ENCODE results near the gene DDX51.

The DDX51 gene

GRCh38 chr12:132168311-132169031, 24.4 kb upstream of the DDX51 start:
- H3K79me2 ChIP-seq (ENCODE audit: insufficient read depth, low read length): no peaks in the 10 kb centered on the region
- H3K4me1 ChIP-seq (ENCODE audit: insufficient read depth, low read length, poor library complexity, severe bottlenecking): peaks cover 28% of the 10 kb centered on the region
- no peak overlapping the region for H2AFZ ChIP-seq (ENCODE audit: low read length)
- H3K4me2 ChIP-seq (ENCODE audit: low read depth, low read length, poor library complexity, severe bottlenecking): peak overlapping the region; percentile 56
- TF ChIP-seq CTCF (conservative IDR thresholded peaks at IDR 0.05; ENCODE audit: low read length) (no peak), EZH2phosphoT487 (IDR thresholded peaks at IDR 0.05; ENCODE audit: borderline replicate concordance) (no peak)
- peaks cover 3% of the 10 kb centered on the region; the same call in 1 of the 2 replicates for H3F3A ChIP-seq (ENCODE audit: low read depth)
- no peaks in the 10 kb centered on the region for H3K36me3 ChIP-seq (ENCODE audit: insufficient read depth, low read length)
- no peaks in the 10 kb centered on the region for H3K9me2 ChIP-seq (replicated peaks; ENCODE audit: low read depth, low read length)
- no peaks in the 10 kb centered on the region for H3K9me3 ChIP-seq (ENCODE audit: insufficient read depth, low read depth, low read length)
- no peak overlapping the region for H3K9ac ChIP-seq (ENCODE audit: low read depth, low read length, poor library complexity, severe bottlenecking)
- no peaks in the 10 kb centered on the region for H4K20me1 ChIP-seq (ENCODE audit: insufficient read depth, low read length, poor library complexity, severe bottlenecking)
- no peaks in the 10 kb centered on the region for H3K27me3 ChIP-seq (ENCODE audit: insufficient read depth, low read length, poor library complexity, severe bottlenecking)
- no peak overlapping the region for H3K4me3 ChIP-seq (ENCODE audit: low read length, poor library complexity, severe bottlenecking)

DNA sequence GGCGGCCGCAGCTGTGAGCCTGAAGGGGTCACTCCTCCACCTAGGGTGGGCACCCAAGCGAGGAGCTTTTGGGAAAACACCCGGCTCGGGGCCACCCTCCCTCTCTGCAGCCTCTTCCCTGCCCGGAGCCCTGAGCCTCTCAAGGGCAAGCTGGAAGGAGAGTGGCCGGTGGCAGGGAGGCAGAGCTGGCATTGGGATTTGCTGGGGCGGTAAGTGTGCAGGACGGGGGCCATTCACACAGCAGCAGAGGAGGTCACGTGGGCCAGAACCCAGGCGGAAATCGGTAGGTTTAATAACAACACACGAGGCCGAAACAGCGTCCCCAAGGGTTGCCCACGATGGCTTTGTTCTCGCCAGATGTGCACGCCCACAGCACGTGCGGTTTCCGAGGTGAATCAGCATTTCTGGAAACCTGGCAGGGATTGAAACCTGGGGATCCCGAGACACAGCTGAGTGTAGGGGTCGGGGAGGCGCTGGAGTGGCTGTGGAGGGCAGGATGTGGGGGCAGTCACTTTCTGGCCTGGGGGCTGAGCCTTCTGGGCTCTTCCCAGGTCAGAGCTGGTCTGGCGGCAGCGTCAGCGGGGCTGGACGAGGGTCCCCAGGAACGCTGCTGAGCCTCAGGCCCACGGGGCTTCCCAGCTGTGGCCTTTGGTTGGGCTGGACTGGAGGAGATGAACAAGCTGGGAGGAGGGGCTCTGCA, 23.6 kb upstream of the DDX51 start:
- Histone ChIP-seq H3K36me3 (ENCODE audit: insufficient read depth, low read length) (no peaks in the 10 kb centered on the region), H3K4me1 (ENCODE audit: insufficient read depth, low read length, poor library complexity, severe bottlenecking) (peaks cover 28% of the 10 kb centered on the region), H3F3A (ENCODE audit: low read depth) (peaks cover 3% of the 10 kb centered on the region; the same call in 1 of the 2 replicates), H3K79me2 (ENCODE audit: insufficient read depth, low read length) (no peaks in the 10 kb centered on the region), H3K9me3 (ENCODE audit: insufficient read depth, low read depth, low read length) (no peaks in the 10 kb centered on the region), H3K4me2 (ENCODE audit: low read depth, low read length, poor library complexity, severe bottlenecking) (peak overlapping the region; percentile 56), H3K9me2 (replicated peaks; ENCODE audit: low read depth, low read length) (no peaks in the 10 kb centered on the region), H4K20me1 (ENCODE audit: insufficient read depth, low read length, poor library complexity, severe bottlenecking) (no peaks in the 10 kb centered on the region), H3K9ac (ENCODE audit: low read depth, low read length, poor library complexity, severe bottlenecking) (peak overlapping the region; percentile 44), H2AFZ (ENCODE audit: low read length) (peak overlapping the region; percentile 74), H3K4me3 (ENCODE audit: low read length, poor library complexity, severe bottlenecking) (peak overlapping the region; percentile 55), H3K27me3 (ENCODE audit: insufficient read depth, low read length, poor library complexity, severe bottlenecking) (no peaks in the 10 kb centered on the region)
- no peak for TF ChIP-seq EZH2phosphoT487 (IDR thresholded peaks at IDR 0.05; ENCODE audit: borderline replicate concordance)
- peak; percentile 35; the same call in 1 of the 2 replicates for TF ChIP-seq CTCF (conservative IDR thresholded peaks at IDR 0.05; ENCODE audit: low read length)

- H3F3A ChIP-seq (ENCODE audit: low read depth): peaks cover 3% of the 10 kb centered on the region; the same call in 1 of the 2 replicates
- TF ChIP-seq EZH2phosphoT487 (IDR thresholded peaks at IDR 0.05; ENCODE audit: borderline replicate concordance): no peak
- no peak for TF ChIP-seq CTCF (conservative IDR thresholded peaks at IDR 0.05; ENCODE audit: low read length)
- H2AFZ ChIP-seq (ENCODE audit: low read length): peak overlapping the region; percentile 74
- H3K9ac ChIP-seq (ENCODE audit: low read depth, low read length, poor library complexity, severe bottlenecking): peak overlapping the region; percentile 44
- no peaks in the 10 kb centered on the region for H3K9me2 ChIP-seq (replicated peaks; ENCODE audit: low read depth, low read length)
- no peaks in the 10 kb centered on the region for H3K79me2 ChIP-seq (ENCODE audit: insufficient read depth, low read length)
- peaks cover 35% of the 10 kb centered on the region for H3K4me1 ChIP-seq (ENCODE audit: insufficient read depth, low read length, poor library complexity, severe bottlenecking)
- no peaks in the 10 kb centered on the region for H3K36me3 ChIP-seq (ENCODE audit: insufficient read depth, low read length)
- no peaks in the 10 kb centered on the region for H3K9me3 ChIP-seq (ENCODE audit: insufficient read depth, low read depth, low read length)
- no peaks in the 10 kb centered on the region for H4K20me1 ChIP-seq (ENCODE audit: insufficient read depth, low read length, poor library complexity, severe bottlenecking)
- peak overlapping the region; percentile 56 for H3K4me2 ChIP-seq (ENCODE audit: low read depth, low read length, poor library complexity, severe bottlenecking)
- H3K27me3 ChIP-seq (ENCODE audit: insufficient read depth, low read length, poor library complexity, severe bottlenecking): no peaks in the 10 kb centered on the region
- peak overlapping the region; percentile 55 for H3K4me3 ChIP-seq (ENCODE audit: low read length, poor library complexity, severe bottlenecking)
Measured at GRCh38 chr12:132166801-132167591, 22.9 kb upstream of the DDX51 start.
